IPS-20b (cell line): ENCODE measurements around the gene HECTD1.
"Not testable (repeated sequence)": the region's sequence is repeated elsewhere in the genome, so short reads cannot be mapped to it uniquely, and the experiment has no call there.

ENCODE experiments used
- H3K27ac ChIP-seq: one replicate; pipeline ENCODE4 v1.5.1; 2013; ENCODE audit warnings: low read length
- H3K27me3 ChIP-seq: 2 replicates; pipeline ENCODE4 v1.6.1; 2013; ENCODE audit warnings: mild to moderate bottlenecking, low read length, inconsistent platforms; ENCODE audit not compliant: insufficient read depth
- H3K36me3 ChIP-seq: 2 replicates; pipeline ENCODE4 v1.6.1; 2013; ENCODE audit warnings: low read depth, mild to moderate bottlenecking, inconsistent platforms, low read length, moderate library complexity; ENCODE audit not compliant: insufficient read depth
- H3K4me1 ChIP-seq: 2 replicates; pipeline ENCODE4 v1.6.1; 2013; ENCODE audit warnings: mild to moderate bottlenecking, control low read depth, inconsistent platforms, low read length, moderate library complexity; ENCODE audit not compliant: insufficient read depth
- H3K4me3 ChIP-seq: 2 replicates; pipeline ENCODE4 v1.5.1; 2013; ENCODE audit warnings: mild to moderate bottlenecking, low read length, inconsistent platforms
- H3K9ac ChIP-seq: 2 replicates; pipeline ENCODE4 v1.6.1; 2013; ENCODE audit warnings: low read depth, mild to moderate bottlenecking, inconsistent platforms, low read length, moderate library complexity
- H3K9me3 ChIP-seq: 2 replicates; pipeline ENCODE4 v1.6.1; 2013; ENCODE audit warnings: mild to moderate bottlenecking, low read depth, low read length, inconsistent platforms; ENCODE audit not compliant: insufficient read depth

The HECTD1 gene

GRCh38 chr14:31207755-31208545, at the start of gene HECTD1:
HECTD1 (minus strand) TSS chr14:31207793; CDS start chr14:31205936, 1,857 bp downstream.
- Histone ChIP-seq H3K27me3 (no peaks in the 10 kb centered on the region), H3K4me3 (peak within 1 kb of the TSS; percentile 77), H3K9ac (peak within 1 kb of the TSS; percentile 91), H3K36me3 (peaks cover 6% of the 10 kb centered on the region), H3K4me1 (peaks cover 4% of the 10 kb centered on the region; the same call in 1 of the 2 replicates), H3K27ac (peak within 1 kb of the TSS; percentile 93), H3K9me3 (no peaks in the 10 kb centered on the region)

- Histone ChIP-seq H3K27me3 (no peaks in the 10 kb centered on the region), H3K36me3 (no peaks in the 10 kb centered on the region), H3K9ac (no peak overlapping the region), H3K4me3 (no peak overlapping the region), H3K27ac (no peak overlapping the region), H3K4me1 (no peaks in the 10 kb centered on the region), H3K9me3 (no peaks in the 10 kb centered on the region)
Measured at GRCh38 chr14:31257244-31257553, 49.6 kb upstream of the HECTD1 start.

GRCh38 chr14:31256534-31257243, 49.1 kb upstream of the HECTD1 start:
- no peak overlapping the region for H3K9ac ChIP-seq
- no peaks in the 10 kb centered on the region for H3K9me3 ChIP-seq
- no peaks in the 10 kb centered on the region for H3K36me3 ChIP-seq
- no peak overlapping the region for H3K4me3 ChIP-seq
- H3K4me1 ChIP-seq, result no peaks in the 10 kb centered on the region
- no peak overlapping the region for H3K27ac ChIP-seq
- H3K27me3 ChIP-seq, result no peaks in the 10 kb centered on the region

GRCh38 chr14:31255918-31256317, 48.3 kb upstream of the HECTD1 start:
- H3K4me1 ChIP-seq, H3K9ac ChIP-seq, H3K36me3 ChIP-seq, H3K4me3 ChIP-seq, H3K9me3 ChIP-seq, H3K27me3 ChIP-seq, H3K27ac ChIP-seq: not testable (repeated sequence)

GRCh38 chr14:31255286-31255685, 47.7 kb upstream of the HECTD1 start:
- Histone ChIP-seq H3K9ac (no peak overlapping the region), H3K9me3 (no peaks in the 10 kb centered on the region), H3K4me1 (no peaks in the 10 kb centered on the region), H3K27ac (no peak overlapping the region), H3K36me3 (no peaks in the 10 kb centered on the region), H3K27me3 (no peaks in the 10 kb centered on the region), H3K4me3 (no peak overlapping the region)

GRCh38 chr14:31253746-31254471, 46.3 kb upstream of the HECTD1 start:
- Histone ChIP-seq H3K27ac (no peak overlapping the region), H3K36me3 (no peaks in the 10 kb centered on the region), H3K9ac (no peak overlapping the region), H3K9me3 (no peaks in the 10 kb centered on the region), H3K27me3 (no peaks in the 10 kb centered on the region), H3K4me1 (no peaks in the 10 kb centered on the region), H3K4me3 (no peak overlapping the region)

- Histone ChIP-seq H3K4me3 (no peak overlapping the region), H3K27ac (no peak overlapping the region), H3K9me3 (no peaks in the 10 kb centered on the region), H3K27me3 (no peaks in the 10 kb centered on the region), H3K36me3 (no peaks in the 10 kb centered on the region), H3K4me1 (no peaks in the 10 kb centered on the region), H3K9ac (no peak overlapping the region)
Measured at GRCh38 chr14:31252865-31253264, 45.3 kb upstream of the HECTD1 start.

GRCh38 chr14:31251028-31251958, 43.7 kb upstream of the HECTD1 start:
- no peaks in the 10 kb centered on the region for H3K36me3 ChIP-seq
- no peaks in the 10 kb centered on the region for H3K9me3 ChIP-seq
- no peak overlapping the region for H3K9ac ChIP-seq
- H3K4me1 ChIP-seq, result no peaks in the 10 kb centered on the region
- no peak overlapping the region for H3K4me3 ChIP-seq
- no peaks in the 10 kb centered on the region for H3K27me3 ChIP-seq
- H3K27ac ChIP-seq, result no peak overlapping the region

- H3K4me3 ChIP-seq, result no peak overlapping the region
- no peak overlapping the region for H3K9ac ChIP-seq
- no peaks in the 10 kb centered on the region for H3K27me3 ChIP-seq
- H3K4me1 ChIP-seq, result peaks cover 4% of the 10 kb centered on the region; the same call in 1 of the 2 replicates
- H3K36me3 ChIP-seq, result no peaks in the 10 kb centered on the region
- no peaks in the 10 kb centered on the region for H3K9me3 ChIP-seq
- H3K27ac ChIP-seq, result no peak overlapping the region
Measured at GRCh38 chr14:31244626-31245025, 37.0 kb upstream of the HECTD1 start.

- Histone ChIP-seq H3K9me3 (no peaks in the 10 kb centered on the region), H3K9ac (no peak overlapping the region), H3K36me3 (no peaks in the 10 kb centered on the region), H3K4me1 (peaks cover 4% of the 10 kb centered on the region; the same call in 1 of the 2 replicates), H3K27me3 (no peaks in the 10 kb centered on the region), H3K4me3 (no peak overlapping the region), H3K27ac (no peak overlapping the region)
Measured at GRCh38 chr14:31243860-31244259, 36.3 kb upstream of the HECTD1 start.
